Mesenteric fat pad (tissue), 1 donor: ENCODE results near the gene CACNA1F. TPM values are rescaled to one million over a fixed set of nuclear protein-coding genes. Genes with fewer than 3 reads are reported as not detected.

Experiments used
- DNase-seq: peaks from one replicate; pipeline ENCODE4 v3.0.0-alpha.2; 2020; ENCODE audit warnings: low spot score
- total RNA-seq: library from RNA; stranded (reverse); fragmentation: NEBNext Ultra II Directional; extraction: Animal tissue kit (Norgen Biotek cat#: 25700); gene quantifications from one replicate; pipeline ENCODE4 v1.2.1, GENCODE V29; 2021
- donor health status: DM: yes; HTN: yes; CAD: no.

CACNA1F gene
- total RNA-seq, 1 donor from 2014 or later = not detected

DNA sequence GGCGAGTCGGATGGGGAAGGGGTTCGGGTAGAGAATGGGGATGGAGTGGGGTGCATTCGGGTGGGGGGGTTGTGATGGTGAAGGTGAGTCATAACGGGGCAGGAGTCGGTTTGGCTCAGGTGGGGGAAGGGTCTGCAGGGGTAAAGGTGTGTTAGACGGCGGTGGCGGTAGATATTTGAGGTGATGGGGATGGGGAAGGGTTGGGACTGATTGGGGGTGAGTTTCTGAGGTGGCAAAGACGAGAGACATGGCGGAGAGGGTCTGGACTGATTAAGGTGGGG, 33.9 kb downstream of the CACNA1F start:
- DNase-seq = no peak

DNA sequence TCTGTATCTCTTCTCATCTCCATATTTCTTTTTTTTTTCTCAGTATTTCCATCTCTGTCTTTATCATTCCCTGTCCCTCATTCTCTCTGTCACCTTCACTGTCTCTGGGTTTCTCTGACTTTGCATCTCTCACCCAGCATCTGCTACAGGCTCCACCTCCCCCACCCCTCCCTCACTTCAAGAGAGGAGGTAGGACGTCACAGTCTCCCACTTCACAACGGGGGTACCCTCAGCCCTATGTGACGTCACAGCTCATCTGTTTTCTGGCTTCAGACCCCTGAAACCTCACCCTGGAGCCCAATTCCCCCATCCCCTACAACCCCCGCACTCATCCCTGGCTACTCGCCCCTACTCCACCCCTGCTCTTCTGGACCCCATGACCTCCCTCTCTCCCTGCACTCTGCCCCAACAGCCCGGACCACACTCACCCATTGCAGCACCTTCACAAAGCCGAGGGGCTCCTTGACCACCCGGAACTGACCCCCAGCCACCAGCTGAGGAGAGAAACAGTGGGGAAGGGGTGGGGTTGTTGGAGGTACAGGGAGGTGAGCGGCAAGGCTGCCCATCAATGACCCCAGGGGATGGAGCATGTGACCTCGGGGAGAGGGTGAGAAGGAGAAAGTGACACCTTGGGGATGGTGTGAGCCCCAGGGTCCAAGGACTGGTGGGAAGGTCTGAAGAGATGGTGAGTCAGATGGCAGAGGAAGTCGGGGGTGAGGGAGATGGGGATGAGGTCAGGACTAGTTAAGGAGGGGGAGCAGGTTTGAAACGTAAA, 34.4 kb downstream of the CACNA1F start:
- DNase-seq = no peak

DNA sequence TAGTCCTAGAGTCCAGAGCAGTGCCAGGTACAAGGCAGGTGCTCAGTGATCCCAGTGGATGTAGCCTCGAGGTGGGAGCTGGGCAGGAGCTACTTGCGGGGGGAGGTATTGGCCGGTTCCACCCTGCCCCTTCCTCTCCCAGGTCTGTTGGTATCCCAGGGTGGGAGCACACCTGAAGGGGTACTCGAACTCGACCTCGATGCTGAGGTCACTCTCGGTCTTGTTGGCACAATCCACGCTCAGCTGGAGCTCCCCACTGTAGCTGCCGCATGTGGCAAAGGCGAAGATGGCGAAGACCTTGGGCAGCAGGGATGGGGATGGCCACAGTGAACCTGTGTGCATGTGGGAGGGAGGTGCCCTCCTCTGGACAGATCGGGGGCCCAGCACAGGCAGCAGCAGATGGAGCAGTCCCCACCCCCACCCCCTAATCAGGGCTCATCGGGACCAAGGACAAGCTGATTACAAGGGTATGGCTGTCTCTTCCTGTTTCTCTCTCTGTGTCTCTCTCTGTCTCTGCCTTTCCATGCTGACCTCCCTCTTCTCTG, 35.5 kb downstream of the CACNA1F start:
- DNase-seq = no peak

DNA sequence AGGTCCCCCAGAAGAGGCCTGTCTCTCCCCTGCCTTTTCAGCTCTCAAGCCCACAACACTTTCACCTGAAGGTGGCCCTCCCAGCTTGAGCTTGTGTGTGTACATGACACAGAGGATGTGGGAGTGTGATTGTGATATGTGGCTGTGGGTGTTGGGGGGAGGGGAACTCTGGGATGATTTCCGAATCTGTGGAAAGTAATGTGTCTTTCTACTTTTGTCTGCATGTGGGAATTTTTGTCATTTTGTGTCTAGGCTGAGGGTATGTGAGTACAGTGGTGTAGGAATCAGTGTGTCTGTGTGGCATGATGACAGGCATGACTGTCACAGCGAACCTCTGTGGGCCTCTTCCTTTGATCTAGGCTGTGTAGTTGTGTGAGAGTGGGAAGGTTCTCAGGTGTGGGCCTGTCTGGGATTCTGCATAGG, 39.6 kb downstream of the CACNA1F start:
- DNase-seq = no peak

DNA sequence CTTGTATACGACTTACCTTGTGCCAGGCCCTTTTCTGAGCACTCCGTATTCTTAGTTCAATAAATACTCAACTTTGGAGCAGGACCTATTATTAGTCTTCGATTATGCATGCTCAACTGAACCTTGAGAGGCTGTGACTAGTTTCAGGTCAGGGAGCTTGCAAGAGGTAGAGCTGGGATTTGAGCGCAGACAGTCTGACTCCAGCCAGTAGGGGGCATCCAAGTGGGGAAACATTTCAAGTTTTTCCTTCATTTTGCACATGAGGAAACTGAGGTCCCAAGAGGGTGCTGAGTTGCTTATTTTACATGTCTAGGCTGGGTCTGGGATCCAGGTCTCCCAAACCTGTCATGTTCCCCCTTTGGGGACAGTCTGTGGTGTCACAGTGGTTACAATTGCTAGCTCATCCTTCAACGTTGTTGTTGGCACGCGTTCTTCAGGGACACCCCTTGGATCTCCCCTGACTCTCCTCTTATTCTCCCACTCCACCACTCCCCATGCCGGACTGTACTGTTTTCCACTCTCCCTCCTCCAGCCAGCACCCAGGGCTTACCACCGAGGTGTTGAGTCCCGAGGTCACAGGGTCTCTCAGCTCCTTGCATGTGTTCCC, 40.3 kb downstream of the CACNA1F start:
- no peak for DNase-seq

DNA sequence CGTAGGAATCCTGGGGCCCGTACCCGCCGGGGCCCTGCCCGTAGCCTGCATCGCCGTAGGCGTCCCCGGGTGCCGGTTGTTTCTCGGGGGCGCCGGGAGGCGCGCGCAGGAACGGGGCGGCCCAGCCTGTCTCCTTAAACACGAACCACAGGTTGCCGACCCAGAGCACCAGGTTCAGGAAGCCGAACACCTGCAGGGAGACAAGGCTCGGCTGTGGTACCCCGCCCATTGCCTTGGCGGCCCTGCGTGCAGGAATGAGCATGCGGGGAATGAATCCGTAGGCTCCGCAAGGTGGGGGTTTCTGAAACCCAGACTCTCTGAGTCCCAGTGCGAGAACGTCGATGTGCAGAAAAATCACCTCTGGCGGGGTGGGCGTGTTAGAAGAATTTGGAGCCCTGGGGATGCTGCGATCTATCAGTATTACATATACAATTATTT, 41.5 kb downstream of the CACNA1F start:
- no peak for DNase-seq

DNA sequence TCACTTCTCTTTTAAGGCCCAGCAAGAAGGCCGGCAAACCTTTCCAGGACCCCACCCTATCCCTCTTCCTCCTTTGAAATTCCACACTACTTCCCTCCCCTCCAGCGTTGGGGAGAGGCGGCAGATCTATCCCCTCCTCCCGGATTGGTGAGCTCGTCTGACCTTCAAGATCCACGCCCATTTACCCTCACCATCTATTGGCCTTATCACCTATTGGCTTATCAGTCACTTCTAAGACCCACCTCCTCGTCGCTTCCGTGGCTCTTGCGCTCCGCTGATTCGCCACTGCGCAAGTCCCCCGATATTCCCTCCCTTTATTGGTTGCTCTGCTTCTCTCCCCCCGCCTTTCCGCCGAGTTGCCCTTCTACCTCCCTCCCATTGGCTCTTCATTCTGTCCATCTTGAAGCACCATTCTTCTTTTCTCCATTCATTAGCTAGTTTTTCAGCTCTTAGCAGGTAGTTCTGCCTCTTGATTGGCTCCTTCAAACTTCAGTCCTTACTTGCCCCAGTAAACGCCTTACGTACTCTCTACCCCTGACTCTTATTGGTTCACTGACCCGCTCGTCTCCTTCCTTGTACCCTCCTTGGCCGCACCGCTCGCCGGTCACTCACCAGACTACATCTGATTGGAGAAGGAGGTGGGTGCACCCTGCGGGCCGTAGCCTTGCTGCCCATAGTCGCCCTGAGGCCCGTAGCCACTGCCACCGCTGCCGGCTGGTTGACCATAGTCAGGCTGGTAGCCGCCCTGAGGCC, 42.1 kb downstream of the CACNA1F start:
- DNase-seq = no peak

DNA sequence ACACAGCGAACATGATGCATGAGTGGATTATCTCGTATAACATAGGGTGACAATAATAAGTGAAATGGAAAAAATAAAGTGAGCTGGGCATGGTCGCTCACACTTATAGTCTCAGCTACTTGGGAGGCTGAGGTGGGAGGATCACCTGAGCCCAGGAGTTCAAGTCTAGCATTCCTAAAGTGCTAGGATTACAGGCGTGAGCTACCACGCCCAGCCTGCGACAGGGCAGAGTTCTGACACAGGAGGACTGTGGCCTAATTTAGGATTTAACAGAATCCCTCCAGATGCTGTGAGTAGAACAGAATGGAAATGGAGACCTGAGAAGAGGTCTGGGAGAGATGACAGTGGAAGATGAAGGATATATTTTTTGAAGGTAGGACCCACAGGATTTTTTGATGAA, 43.5 kb downstream of the CACNA1F start:
- DNase-seq = no peak

DNA sequence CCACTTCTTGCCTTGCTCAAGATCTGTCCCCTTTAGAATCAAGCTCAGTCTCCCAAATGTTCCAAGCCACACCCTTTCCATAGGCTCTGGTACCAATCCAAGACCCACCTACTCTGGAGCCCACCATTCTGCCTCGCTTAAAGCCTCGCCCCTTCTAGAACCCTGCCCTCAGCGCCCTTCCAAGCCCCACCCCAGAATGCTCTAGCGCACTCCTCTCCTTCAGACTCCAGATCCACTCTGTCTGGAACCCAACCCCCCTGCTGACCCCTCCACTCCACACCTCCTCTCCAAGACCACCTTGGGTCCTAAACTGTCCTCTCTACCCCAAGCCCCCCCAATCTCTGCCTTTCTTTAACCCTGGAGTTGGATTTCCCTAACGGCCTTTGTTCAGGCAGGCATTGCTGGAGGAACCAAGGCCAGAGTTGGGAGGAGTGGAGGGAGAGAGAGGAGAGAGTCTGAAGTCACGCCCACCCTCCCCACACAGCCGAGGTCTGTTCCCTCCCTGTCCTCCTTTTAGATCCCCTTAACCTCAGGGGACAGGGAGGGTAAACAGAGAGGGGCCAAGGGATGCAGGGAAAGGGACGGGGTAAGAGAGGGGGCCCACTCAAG, 44.6 kb downstream of the CACNA1F start:
- no peak for DNase-seq

DNA sequence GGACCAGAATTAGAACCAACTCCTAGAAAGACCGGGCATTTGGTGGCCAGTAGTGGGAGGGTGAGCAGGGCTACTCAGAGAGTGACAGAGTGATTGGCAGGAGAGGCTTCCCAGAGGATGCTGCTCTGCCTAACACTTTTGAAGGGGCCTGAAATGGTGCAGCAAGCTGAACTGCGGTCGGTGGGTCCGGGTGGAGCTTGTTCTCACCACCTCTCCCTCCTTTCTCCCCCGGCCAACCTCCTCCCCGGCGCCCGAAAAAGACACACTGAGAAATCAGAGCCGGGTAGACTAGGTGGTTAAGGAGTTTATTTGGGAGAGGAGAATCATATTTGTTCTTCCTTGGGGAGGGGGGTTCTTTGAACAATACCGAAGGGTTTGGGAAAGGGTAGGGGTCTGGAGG, 45.6 kb downstream of the CACNA1F start:
- DNase-seq = no peak

DNA sequence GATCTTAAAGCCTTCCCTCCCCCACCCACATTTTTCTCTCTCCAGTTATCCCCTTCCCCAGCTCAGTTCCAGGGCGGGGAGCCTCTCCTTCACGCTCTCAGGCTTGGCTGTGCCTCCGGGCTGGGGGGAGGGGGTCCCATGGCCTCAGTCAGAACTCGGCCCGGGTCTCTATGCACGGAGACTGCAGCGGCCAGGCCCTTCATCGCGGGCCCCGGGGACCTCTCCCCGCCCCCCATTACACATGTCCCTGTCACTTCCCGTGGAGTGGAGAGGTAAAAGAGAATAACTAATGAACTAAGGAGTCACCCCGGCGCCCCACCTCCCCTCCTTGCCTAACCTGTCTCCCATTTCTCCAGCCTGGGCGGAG, 46.1 kb downstream of the CACNA1F start:
- no peak for DNase-seq

DNA sequence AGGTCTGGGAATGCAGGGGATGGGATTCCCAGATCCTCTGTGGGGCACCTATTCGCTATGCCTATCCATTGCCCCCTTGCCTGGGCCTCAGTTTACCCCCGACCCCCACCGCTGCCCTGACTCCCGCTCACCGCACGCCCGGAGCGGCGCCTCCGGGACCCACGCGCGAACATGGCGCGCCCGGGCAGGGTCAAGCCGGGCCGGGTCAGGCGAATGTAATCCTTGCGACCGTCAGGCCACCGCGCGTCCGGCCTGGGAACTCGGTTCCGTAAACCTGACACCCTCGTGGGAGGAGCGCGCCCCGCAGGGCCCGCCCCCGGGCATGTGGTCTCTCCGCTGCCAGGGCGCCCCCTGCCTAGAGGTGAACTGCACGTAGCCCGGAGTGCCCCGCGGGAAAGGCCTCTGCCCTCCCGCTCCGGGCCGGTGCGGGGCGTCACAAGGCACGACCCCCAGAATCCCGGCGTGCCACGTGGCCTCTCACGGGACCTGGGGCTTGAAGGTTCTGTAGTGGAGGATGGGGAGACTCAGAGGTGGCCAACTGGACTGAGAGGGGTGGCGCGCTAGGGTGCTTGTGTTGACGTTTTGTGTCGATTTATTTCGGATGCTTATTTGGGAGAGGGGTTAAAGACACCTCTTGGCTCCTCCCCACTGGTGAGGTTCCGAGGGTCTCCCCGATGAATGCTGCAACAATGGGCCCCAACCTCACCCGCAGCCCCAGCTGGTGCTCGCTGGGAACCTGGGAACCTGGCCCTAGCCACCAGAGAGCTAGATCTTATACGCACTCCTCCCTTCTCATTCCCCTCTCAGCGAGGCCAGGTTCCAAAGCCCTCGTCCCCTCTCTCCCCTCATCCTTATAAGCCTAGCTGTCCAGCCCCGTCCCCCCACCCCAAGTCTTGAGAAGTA, 46.8 kb downstream of the CACNA1F start, which contains the start of gene PRICKLE3:
PRICKLE3 (minus strand) TSS at position 249 of the 903 bp plus-strand sequence; CDS start at position 173, 76 bp downstream.
- DNase-seq = peak; percentile 94

DNA sequence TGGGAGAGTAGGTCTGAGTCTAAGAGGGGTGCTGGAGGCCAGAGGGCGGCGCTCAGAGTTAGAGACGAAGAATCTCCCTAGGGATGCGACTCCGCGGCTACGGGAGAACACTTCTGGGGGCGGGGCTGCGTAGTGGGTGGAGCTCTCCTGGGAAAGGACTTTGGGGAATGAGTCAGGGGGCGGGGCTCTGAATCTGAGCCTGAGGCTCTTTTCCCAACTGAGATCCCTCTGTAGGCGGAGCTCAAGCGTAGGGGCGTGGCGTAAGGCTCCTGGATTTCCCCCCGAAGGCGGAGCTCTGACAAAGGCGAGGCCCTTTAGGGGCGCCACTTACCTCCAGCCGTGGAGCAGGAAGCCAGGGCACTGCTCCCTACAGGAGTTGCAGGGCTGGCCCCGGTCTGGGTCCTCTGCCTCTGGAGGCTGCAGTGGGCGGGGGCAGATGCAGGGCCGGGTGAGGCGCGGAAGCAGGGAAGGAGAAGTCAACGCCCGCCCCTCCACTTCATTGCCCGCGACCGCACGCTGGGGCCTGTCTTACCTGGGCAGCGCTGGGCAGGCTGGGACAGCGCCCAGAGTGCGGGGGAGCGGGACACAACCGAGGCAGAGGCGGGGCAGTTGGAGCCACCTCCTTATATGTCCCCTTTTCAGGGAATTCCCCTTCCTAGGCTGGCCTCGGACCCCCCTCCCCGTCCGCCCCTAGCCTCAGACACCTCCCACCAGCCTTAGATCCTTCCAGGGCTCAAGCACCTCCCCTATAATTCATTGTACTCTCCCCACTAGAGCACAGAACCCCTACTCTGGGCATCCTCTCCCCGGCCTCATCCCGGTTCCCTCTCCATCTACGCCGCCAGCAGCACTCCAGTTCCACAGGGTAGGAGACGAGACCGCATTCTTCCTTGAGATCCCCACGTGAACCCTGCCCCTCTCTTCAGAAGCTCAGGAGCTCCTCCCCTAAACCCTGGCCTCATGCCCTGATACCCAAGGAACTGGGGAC, 48.6 kb downstream of the CACNA1F start:
- no peak for DNase-seq

DNA sequence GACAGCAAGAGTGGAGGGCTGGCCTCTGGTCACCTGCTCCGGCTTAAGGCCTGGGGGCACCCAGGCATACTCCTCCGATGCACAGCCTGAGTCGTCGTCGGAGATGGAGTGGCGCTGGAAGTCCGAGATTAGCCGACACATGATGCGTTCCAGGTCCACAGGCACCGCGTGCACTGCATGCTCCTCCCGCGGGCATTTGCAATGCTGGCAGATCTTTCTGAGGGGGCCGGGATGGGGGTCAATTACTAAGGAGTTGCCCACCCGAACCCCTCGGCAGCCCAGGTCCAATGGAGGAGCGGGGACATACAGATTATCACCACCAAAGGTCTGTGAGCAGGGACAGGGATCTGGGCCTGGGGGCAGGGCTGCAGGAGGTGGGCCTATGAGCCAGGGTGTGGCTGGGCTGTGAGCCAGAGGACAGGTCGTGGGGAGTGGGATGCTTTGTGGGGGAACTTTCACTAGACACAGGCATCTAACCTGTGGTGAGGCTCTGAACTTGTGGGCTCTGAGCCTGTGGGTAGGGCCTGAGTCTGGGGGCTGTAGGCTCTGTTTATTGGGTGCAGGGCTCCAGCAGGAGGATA, 49.3 kb downstream of the CACNA1F start:
- DNase-seq = no peak

DNA sequence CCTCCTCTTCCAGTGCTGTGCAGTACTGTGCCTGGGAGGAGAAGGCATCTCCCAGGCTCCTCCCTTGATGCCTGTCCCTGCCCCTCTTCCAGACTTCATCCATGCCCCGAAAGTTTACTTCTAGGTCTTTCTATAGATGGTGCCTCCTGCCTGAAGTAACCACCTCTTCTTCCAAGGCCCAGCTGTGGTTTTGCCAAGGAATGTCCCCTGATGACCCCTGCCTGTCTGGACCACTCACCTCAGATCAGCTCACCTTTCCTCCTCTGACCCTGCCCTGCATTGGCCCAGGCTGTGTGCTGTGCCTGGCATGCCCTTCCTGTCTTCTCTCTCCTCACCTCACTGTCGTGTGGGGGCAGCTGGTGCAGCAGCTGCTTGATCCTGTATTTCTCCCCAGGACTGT, 53.8 kb downstream of the CACNA1F start:
- DNase-seq = no peak

DNA sequence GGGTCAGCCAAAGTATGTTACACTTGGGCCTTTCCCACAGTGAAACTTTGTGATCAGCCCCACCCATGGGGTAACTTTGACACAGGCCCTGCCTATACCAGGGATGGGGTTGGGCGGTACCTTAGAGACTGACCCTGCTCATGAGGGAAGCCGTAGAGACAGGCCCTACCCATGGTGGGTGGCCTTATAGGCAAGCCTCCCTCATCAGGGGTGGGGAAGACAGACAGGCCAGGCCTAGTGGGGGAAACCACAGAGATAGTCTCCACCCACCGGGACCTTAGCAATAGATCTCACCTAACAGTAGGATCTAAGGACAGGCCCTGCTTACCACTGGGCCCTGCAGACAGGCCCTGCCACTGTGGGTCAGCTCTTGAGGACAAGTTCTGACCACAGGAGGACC, 54.6 kb downstream of the CACNA1F start:
- DNase-seq = no peak

DNA sequence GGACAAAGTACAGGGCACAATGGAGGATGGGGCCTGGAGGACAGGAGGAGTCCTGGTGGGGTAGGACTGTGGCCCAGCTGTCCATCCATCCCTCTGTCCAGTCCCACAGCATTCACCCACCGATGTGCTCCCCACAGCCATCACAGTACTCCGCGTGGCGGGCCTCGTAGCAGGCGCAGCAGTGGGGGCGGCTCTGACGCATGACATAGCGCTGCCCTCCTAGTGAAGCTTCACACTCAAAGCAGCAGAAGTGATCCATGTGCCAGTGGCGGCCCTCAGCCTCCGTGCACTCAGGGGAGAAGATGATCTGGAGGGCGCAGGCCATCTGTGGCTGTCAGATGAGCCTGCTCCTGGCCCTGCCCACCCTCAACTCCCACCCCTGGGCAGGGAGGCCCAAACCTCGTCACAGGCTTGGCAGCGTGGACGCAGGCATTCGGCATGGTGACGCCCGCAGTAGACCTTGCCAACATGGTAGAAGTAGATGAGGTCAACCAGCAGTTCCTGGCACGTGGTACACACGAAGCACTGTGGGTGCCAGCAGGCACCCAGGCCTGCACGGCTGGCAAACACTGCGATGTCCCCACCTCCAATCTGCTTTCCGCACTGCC, 55.2 kb downstream of the CACNA1F start:
- DNase-seq = no peak

DNA sequence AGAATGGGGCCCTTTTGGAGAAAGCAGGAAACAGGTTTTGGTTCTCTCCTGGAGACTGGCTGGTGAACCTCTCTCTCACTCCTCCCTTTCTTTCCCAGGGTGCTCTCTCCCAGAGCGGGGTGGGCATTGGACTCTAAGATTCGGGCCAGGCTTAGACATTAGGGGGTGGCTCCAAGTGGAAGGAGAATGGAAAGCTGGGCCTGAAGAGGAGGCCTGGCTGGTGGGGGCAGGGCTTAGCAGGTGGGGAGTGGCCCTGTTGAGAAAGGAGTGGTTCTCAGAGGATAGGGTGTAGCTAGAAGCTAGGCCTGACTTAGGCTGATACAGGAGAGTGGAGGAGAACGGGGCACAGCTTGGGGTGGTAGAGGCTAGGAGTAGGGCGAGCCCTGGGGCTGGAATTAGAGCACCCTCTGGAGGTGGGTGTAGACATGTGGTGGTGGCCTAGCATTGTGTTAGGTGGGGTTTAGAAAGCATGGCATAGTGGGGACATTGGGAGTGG, 55.8 kb downstream of the CACNA1F start:
- no peak for DNase-seq
